Natural killer cell (primary cell): ENCODE data around the gene RAD23B. TPM values are rescaled to one million over a fixed set of nuclear protein-coding genes. Genes with fewer than 3 reads are reported as not detected.

Experiments used
- ATAC-seq, 3 donors: fragments of 150-1000 bp in 2 of 3; fragments of 200-7000 bp in 1 of 3; cut with Tn5 transposase; 1 replicate in 1 of 3; 2 replicates in 2 of 3; pipeline ENCODE4 v1.10.0; 2021; ENCODE audit warnings: mild to moderate bottlenecking in 2 of 3, moderate library complexity in 2 of 3
- DNase-seq, 2 donors: peaks; one replicate each; pipeline versions ENCODE4 v3.0.0 to v3.0.0-alpha.2; 2013 to 2021; ENCODE audit warnings: mixed read lengths in 1 of 2
- H3K27ac ChIP-seq: one replicate; pipeline ENCODE4 v1.5.1; 2013; ENCODE audit warnings: mild to moderate bottlenecking, low read length
- H3K27me3 ChIP-seq: one replicate; pipeline ENCODE4 v1.6.1; 2013; ENCODE audit warnings: low read length; ENCODE audit not compliant: control insufficient read depth, insufficient read depth
- H3K36me3 ChIP-seq: one replicate; pipeline ENCODE4 v1.6.1; 2013; ENCODE audit warnings: low read length; ENCODE audit not compliant: control insufficient read depth, insufficient read depth
- H3K4me1 ChIP-seq: one replicate; pipeline ENCODE4 v1.6.1; 2013; ENCODE audit warnings: low read length; ENCODE audit not compliant: control insufficient read depth, insufficient read depth
- H3K4me3 ChIP-seq: one replicate; pipeline ENCODE4 v1.5.1; 2013; ENCODE audit warnings: low read length
- H3K9me3 ChIP-seq: one replicate; pipeline ENCODE4 v1.6.1; 2013; ENCODE audit warnings: low read length; ENCODE audit not compliant: control insufficient read depth, insufficient read depth
- H3K27ac Mint-ChIP-seq, 2 donors: one replicate each; pipeline ENCODE4 v1.8.0; 2022; ENCODE audit warnings: mild to moderate bottlenecking in 2 of 2, mixed read lengths in 2 of 2, moderate library complexity in 1 of 2
- H3K27me3 Mint-ChIP-seq, 2 donors: one replicate each; pipeline ENCODE4 v1.8.0; 2022; ENCODE audit warnings: low read depth in 2 of 2, mixed read lengths in 2 of 2
- H3K36me3 Mint-ChIP-seq: one replicate; pipeline ENCODE4 v1.8.0; 2022; ENCODE audit warnings: mixed read lengths
- H3K4me1 Mint-ChIP-seq, 2 donors: one replicate each; pipeline ENCODE4 v1.8.0; 2022; ENCODE audit warnings: mixed read lengths in 2 of 2
- H3K4me3 Mint-ChIP-seq: one replicate; pipeline ENCODE4 v1.8.0; 2022; ENCODE audit warnings: mild to moderate bottlenecking, moderate library complexity, mixed read lengths
- H3K9me3 Mint-ChIP-seq, 2 donors: one replicate each; pipeline ENCODE4 v1.8.0; 2022; ENCODE audit warnings: mixed read lengths in 2 of 2
- WGBS: methylation state at CpG from one replicate; pipeline ENCODE4 v1.1.7; 2013; ENCODE audit warnings: missing lambda C conversion rate; ENCODE audit not compliant: insufficient coverage; 5-methylcytosine and 5-hydroxymethylcytosine counted together
- intact Hi-C: fragments of 100-400 bp; cut with micrococcal nuclease; formaldehyde crosslinking; loops from one replicate; pipeline ENCODE4 v1.14.2; 2022
- total RNA-seq, 4 donors: library from RNA; stranded (reverse); fragments of 120-200 nt in 1 of 4; gene quantifications; one replicate each; pipeline versions ENCODE4 v1.2.3 to v1.2.4, GENCODE V29; 2013 to 2022
- TF ChIP-seq, protein P1 (sequence below): fragments of 200-600 bp; IDR thresholded peaks from one replicate; pipeline ENCODE4 v1.8.0; 2022; ENCODE audit warnings: antibody characterized with exemption

Gene RAD23B
- total RNA-seq, 3 donors from 2014 or later (not counting 1 experiment from before 2014, with no cell fraction given) = 85.6 to 101 (median 92.6) TPM

DNA sequence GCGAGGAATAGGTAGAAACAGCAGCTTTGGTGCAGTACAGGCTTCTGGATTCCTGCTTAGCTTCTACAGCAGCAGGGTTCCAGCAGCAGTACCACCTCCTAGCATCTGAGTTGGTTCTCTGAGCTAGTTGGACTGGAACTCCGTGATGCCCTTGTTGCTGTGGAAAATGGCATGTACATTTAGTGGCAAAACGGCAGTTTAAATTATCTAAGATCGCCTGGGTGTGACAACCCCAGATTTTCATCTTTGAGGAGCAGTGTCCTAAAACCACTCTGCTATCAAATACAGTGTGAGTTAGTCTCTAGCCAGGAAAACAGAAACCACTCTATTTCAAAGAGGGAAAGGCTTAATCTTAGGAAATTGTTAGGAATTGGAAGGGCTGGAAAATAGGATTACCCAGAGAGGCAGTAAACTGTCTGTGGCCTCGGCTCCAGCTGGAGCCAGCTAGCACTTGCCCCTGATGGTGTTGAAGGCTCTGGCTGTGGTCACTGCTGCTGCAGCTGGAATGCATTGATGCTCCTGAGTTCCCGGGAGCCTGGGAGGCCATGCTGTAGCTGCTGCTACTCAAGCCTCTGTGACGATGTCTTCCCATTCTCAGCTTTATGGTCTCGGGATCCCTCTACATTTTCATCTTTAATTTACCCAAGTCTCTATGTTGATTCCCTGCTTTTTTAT, 29.4 kb downstream of the RAD23B start:
- peaks cover 9% of the 10 kb centered on the region for H3K4me1 ChIP-seq
- no peaks in the 10 kb centered on the region for H3K9me3 Mint-ChIP-seq
- intact Hi-C loops = no loop called here
- peak overlapping the region; percentile 1 for H3K4me3 Mint-ChIP-seq
- H3K36me3 Mint-ChIP-seq = peaks cover 5% of the 10 kb centered on the region
- no peak for ATAC-seq
- H3K36me3 ChIP-seq = peaks cover 22% of the 10 kb centered on the region
- no peak for DNase-seq
- peaks cover 71 to 75% of the 10 kb centered on the region in 2 donors for H3K4me1 Mint-ChIP-seq
- H3K27me3 Mint-ChIP-seq = no peaks in the 10 kb centered on the region
- peak overlapping the region in 1 of 2 donors; percentile 32 for H3K27ac Mint-ChIP-seq
- H3K4me3 ChIP-seq = no peak overlapping the region
- H3K27ac ChIP-seq = no peak overlapping the region
- no peaks in the 10 kb centered on the region for H3K9me3 ChIP-seq
- TF ChIP-seq, protein P1, sequence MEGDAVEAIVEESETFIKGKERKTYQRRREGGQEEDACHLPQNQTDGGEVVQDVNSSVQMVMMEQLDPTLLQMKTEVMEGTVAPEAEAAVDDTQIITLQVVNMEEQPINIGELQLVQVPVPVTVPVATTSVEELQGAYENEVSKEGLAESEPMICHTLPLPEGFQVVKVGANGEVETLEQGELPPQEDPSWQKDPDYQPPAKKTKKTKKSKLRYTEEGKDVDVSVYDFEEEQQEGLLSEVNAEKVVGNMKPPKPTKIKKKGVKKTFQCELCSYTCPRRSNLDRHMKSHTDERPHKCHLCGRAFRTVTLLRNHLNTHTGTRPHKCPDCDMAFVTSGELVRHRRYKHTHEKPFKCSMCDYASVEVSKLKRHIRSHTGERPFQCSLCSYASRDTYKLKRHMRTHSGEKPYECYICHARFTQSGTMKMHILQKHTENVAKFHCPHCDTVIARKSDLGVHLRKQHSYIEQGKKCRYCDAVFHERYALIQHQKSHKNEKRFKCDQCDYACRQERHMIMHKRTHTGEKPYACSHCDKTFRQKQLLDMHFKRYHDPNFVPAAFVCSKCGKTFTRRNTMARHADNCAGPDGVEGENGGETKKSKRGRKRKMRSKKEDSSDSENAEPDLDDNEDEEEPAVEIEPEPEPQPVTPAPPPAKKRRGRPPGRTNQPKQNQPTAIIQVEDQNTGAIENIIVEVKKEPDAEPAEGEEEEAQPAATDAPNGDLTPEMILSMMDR = no peak
- no peaks in the 10 kb centered on the region for H3K27me3 ChIP-seq
- WGBS = 98% methylated on average over 8 of the region's 8 CpGs

DNA sequence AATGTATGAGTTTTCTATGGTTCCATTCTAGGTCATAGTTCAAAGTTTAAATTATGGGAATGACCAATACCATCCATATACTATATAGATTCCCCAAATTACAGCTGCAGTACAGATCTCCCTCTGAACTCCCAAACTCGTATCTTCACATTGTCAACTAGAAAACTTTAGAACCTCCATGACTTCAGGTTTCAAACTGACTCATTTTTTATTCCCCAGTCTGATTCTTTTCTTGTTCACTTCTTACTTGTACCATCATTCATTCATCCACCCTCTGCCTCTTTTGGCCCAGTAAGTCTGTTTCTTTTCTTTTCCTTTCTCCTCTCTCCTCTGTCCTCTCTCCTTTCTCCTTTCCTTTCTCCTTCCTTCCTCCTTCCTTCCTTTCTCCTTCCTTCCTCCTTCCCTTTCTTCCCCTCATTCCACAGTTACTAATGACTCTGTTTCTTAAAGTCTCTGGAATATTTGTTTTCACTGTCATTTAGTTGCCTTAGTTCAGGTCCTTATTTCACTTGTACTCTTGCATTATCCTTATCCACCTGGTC, 30.5 kb downstream of the RAD23B start:
- TF ChIP-seq, protein P1 = no peak
- intact Hi-C loops = no loop called here
- Mint-ChIP-seq H3K9me3 (no peaks in the 10 kb centered on the region), H3K27me3 (no peaks in the 10 kb centered on the region), H3K4me3 (peak overlapping the region; percentile 10), H3K4me1 (peaks cover 75 to 76% of the 10 kb centered on the region in 2 donors), H3K27ac (peak overlapping the region; percentile 20 to 32), H3K36me3 (no peaks in the 10 kb centered on the region)
- ATAC-seq (no peak), DNase-seq (no peak)
- WGBS = 71% methylated on average over 1 of the region's 1 CpG
- peaks cover 9% of the 10 kb centered on the region for H3K4me1 ChIP-seq
- H3K27ac ChIP-seq = no peak overlapping the region
- H3K36me3 ChIP-seq = peaks cover 21% of the 10 kb centered on the region
- H3K4me3 ChIP-seq = no peak overlapping the region
- H3K27me3 ChIP-seq = no peaks in the 10 kb centered on the region
- H3K9me3 ChIP-seq = no peaks in the 10 kb centered on the region

DNA sequence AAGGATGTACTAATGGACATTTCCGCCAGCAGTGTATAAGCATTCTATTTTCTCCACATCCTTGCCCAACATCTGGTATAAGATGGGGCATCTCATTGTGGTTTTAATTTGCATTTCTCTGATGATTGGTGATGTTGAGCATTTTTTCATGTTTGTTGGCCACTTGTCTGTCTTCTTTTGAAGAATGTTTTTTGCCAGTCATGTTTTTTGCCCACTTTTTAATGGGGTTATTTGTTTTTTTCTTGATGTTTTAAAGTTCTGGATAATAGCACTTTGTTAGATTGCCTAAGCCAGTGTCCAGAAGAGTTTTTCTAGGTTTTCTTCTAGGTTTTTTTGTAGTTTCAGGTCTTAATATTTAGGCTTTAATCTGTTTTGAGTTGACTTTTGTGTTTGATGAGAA, 31.7 kb downstream of the RAD23B start:
- intact Hi-C loops = no loop called here
- no peaks in the 10 kb centered on the region for H3K27me3 Mint-ChIP-seq
- H3K27me3 ChIP-seq = no peaks in the 10 kb centered on the region
- ATAC-seq = no peak
- H3K36me3 Mint-ChIP-seq = no peaks in the 10 kb centered on the region
- peak overlapping the region in 1 of 2 donors; percentile 17 for H3K27ac Mint-ChIP-seq
- H3K4me1 ChIP-seq = peaks cover 9% of the 10 kb centered on the region
- peaks cover 28% of the 10 kb centered on the region for H3K36me3 ChIP-seq
- WGBS = no CpG with 5 or more reads among the region's 1 CpG
- no peak overlapping the region for H3K4me3 Mint-ChIP-seq
- TF ChIP-seq, protein P1 = no peak
- H3K27ac ChIP-seq = no peak overlapping the region
- no peaks in the 10 kb centered on the region for H3K9me3 Mint-ChIP-seq
- H3K9me3 ChIP-seq = no peaks in the 10 kb centered on the region
- DNase-seq = no peak
- peaks cover 64 to 65% of the 10 kb centered on the region in 2 donors for H3K4me1 Mint-ChIP-seq
- H3K4me3 ChIP-seq = no peak overlapping the region
